Lung (tissue), 12 donors: Measurements from ENCODE around the gene ELP4. TPM values are rescaled to one million over a fixed set of nuclear protein-coding genes. Genes with fewer than 3 reads are reported as not detected.
"Not testable (repeated sequence)": the region's sequence is repeated elsewhere in the genome, so short reads cannot be mapped to it uniquely, and the experiment has no call there.

Experiments
- ATAC-seq: fragments of 200-7000 bp; cut with Tn5 transposase; one replicate; pipeline ENCODE4 v1.9.1; 2020; ENCODE audit warnings: moderate number of reproducible peaks; ENCODE audit not compliant: insufficient read depth, low FRiP score
- DNase-seq, 3 donors: peaks; one replicate each; pipeline ENCODE4 v3.0.0-alpha.2; 2013 to 2017
- H3K27ac ChIP-seq, 2 donors: one replicate each; pipeline ENCODE4 v1.5.1; 2013; ENCODE audit warnings: mild to moderate bottlenecking in 2 of 2, moderate library complexity in 2 of 2, control low read depth in 1 of 2, inconsistent platforms in 1 of 2, low read depth in 1 of 2, low read length in 1 of 2
- H3K27me3 ChIP-seq, 3 donors: one replicate each; pipeline ENCODE4 v1.5.1; 2013; ENCODE audit warnings: low read length in 2 of 3; ENCODE audit not compliant: control insufficient read depth in 3 of 3, insufficient read depth in 3 of 3
- H3K36me3 ChIP-seq, 4 donors: one replicate each; pipeline ENCODE4 v1.5.1; 2013; ENCODE audit warnings: low read length in 4 of 4, mild to moderate bottlenecking in 1 of 4, moderate library complexity in 1 of 4; ENCODE audit not compliant: control insufficient read depth in 4 of 4, insufficient read depth in 4 of 4
- H3K4me1 ChIP-seq, 5 donors: one replicate each; pipeline ENCODE4 v1.5.1; 2013; ENCODE audit warnings: low read length in 5 of 5, mild to moderate bottlenecking in 2 of 5, moderate library complexity in 1 of 5; ENCODE audit not compliant: control insufficient read depth in 5 of 5, insufficient read depth in 5 of 5
- H3K4me3 ChIP-seq: one replicate; pipeline ENCODE4 v1.5.1; 2013; ENCODE audit warnings: mild to moderate bottlenecking, control low read depth, moderate library complexity
- H3K9ac ChIP-seq, 2 donors: one replicate each; pipeline ENCODE4 v1.5.1; 2013; ENCODE audit warnings: low read length in 2 of 2, control low read depth in 1 of 2; ENCODE audit not compliant: insufficient read depth in 1 of 2
- H3K9me3 ChIP-seq, 4 donors: one replicate each; pipeline ENCODE4 v1.5.1; 2013; ENCODE audit warnings: low read length in 3 of 4, mild to moderate bottlenecking in 1 of 4, moderate library complexity in 1 of 4; ENCODE audit not compliant: control insufficient read depth in 4 of 4, insufficient read depth in 3 of 4
- CTCF ChIP-seq: IDR thresholded peaks from 2 replicates; pipeline ENCODE4 v1.5.1; 2012; ENCODE audit warnings: mild to moderate bottlenecking; ENCODE audit errors: control extremely low read depth, extremely low read depth
- WGBS, 2 donors: extraction: QIAGEN DNeasy Blood & Tissue Kit; methylation state at CpG; one replicate each; pipeline ENCODE4 v1.1.7; 2013; 5-methylcytosine and 5-hydroxymethylcytosine counted together
- polyA plus RNA-seq, 2 donors: library from polyadenylated mRNA; stranded (reverse); fragments of 200-250 nt; gene quantifications; one replicate each; pipeline ENCODE4 v1.2.1, GENCODE V29; 2013
- total RNA-seq, 2 donors: library from RNA; depleted of rRNA in 1 of 2; stranded (reverse); fragments of >200 nt in 1 of 2; gene quantifications; one replicate each; pipeline ENCODE4 v1.2.1, GENCODE V29; 2014 to 2021
- donor health status: control.
- donor health status: control.
- donor health status: Bipolar disorder and iron deficiency.
- donor health status: healthy.
- donor health status: DM: yes; HTN: yes; CAD: no.

Gene ELP4
- total and polyA plus RNA-seq, 4 donors: 7.7 to 47.8 (median 13.7) TPM

DNA sequence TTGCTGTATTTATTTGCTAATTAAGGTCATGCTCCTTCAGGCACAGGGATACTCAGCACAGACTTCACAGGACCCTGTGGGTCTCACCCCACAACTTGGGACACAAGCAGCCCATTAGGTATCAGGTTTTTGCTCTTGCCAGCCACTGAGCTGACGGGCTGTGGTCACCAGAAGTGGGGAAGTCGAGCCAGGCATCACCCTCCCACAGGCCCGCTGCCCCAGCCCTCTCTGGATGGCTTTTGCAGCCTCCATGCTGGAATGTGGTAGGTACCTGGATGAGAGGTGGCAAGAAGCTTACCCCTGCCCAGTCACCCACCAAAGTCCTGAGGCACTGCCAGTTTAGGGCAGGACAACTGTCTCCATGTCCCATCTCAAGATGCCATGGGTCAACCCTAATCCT is 213.2 kb downstream of the ELP4 start:
- DNase-seq (no peak), ATAC-seq (no peak)
- Histone ChIP-seq H3K36me3 (peaks cover 0 to 6% (median 0%) of the 10 kb centered on the region in 4 donors), H3K4me3 (no peak overlapping the region), H3K27me3 (no peaks in the 10 kb centered on the region), H3K9me3 (peaks cover 0 to 2% (median 0%) of the 10 kb centered on the region in 4 donors), H3K4me1 (peaks cover 0 to 4% (median 0%) of the 10 kb centered on the region in 5 donors), H3K9ac (no peak overlapping the region), H3K27ac (no peak overlapping the region)
- 93 to 94% methylated on average over 3 of the region's 3 CpGs for WGBS, 2 donors
- TF ChIP-seq CTCF: no peak

GRCh38 chr11:31725176-31725575 is 215.6 kb downstream of the ELP4 start:
- no peak overlapping the region for H3K9ac ChIP-seq
- no peak for ATAC-seq
- no peak overlapping the region for H3K4me3 ChIP-seq
- H3K9me3 ChIP-seq: peaks cover 0 to 2% (median 0%) of the 10 kb centered on the region in 4 donors
- no peaks in the 10 kb centered on the region for H3K27me3 ChIP-seq
- no peak overlapping the region for H3K27ac ChIP-seq
- H3K36me3 ChIP-seq: peaks cover 0 to 6% (median under 1%) of the 10 kb centered on the region in 4 donors
- peaks cover 0 to 3% (median 0%) of the 10 kb centered on the region in 5 donors for H3K4me1 ChIP-seq
- TF ChIP-seq CTCF: no peak
- no peak for DNase-seq

GRCh38 chr11:31728432-31728831 is 218.9 kb downstream of the ELP4 start:
- Histone ChIP-seq H3K9me3 (peaks cover 0 to 6% (median 2%) of the 10 kb centered on the region in 4 donors), H3K4me3 (no peak overlapping the region), H3K27me3 (no peaks in the 10 kb centered on the region), H3K36me3 (peaks cover 0 to 6% (median 3%) of the 10 kb centered on the region in 4 donors), H3K4me1 (no peaks in the 10 kb centered on the region), H3K9ac (no peak overlapping the region), H3K27ac (no peak overlapping the region)
- TF ChIP-seq CTCF: no peak
- peak in 1 of 3 donors; percentile 11 for DNase-seq
- ATAC-seq: no peak
- 39 to 67% methylated on average over 1 of the region's 1 CpG for WGBS, 2 donors

DNA sequence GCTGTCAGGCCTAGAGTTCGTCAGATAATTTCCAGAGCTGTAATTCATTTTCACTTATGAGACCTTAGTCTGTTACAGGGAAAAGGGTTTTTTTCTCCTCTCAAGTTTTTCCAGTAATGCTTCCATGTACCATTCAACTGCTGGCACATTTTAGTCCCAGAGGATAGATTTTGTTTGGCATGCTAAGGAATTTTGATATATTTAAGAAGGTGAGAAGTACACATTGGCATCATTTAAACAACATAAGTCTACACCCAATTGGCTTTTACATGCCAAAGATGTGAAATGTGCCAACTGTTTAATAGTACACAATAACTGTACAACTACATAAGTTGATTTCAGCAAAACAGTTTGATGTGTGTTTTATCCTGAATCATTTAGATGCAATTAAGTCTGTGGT is 230.6 kb downstream of the ELP4 start:
- Histone ChIP-seq H3K4me1 (no peaks in the 10 kb centered on the region), H3K27me3 (no peaks in the 10 kb centered on the region), H3K27ac (no peak overlapping the region), H3K9me3 (peaks cover 0 to 4% (median 1%) of the 10 kb centered on the region in 4 donors), H3K9ac (no peak overlapping the region), H3K4me3 (no peak overlapping the region), H3K36me3 (no peaks in the 10 kb centered on the region)
- ATAC-seq: no peak
- 81 to 90% methylated on average over 1 of the region's 1 CpG for WGBS, 2 donors
- no peak for DNase-seq
- no peak for TF ChIP-seq CTCF

GRCh38 chr11:31740731-31741368 is 231.3 kb downstream of the ELP4 start:
- H3K27me3 ChIP-seq, H3K4me1 ChIP-seq, H3K9ac ChIP-seq, H3K4me3 ChIP-seq, H3K9me3 ChIP-seq, H3K36me3 ChIP-seq, DNase-seq, ATAC-seq, H3K27ac ChIP-seq: not testable (repeated sequence)
- 93 to 95% methylated on average over 23 to 26 of the region's 26 CpGs for WGBS, 2 donors
